ENCODE results near the gene NCR2.

The NCR2 gene

GRCh38 chr6:41327177-41327576, 8.2 kb upstream of the NCR2 start:
- H3K27me3 ChIP-seq (ENCODE audit: control insufficient read depth in 1 of 2, insufficient read depth in 2 of 2, low read length in 2 of 2): peaks cover 22 to 24% of the 10 kb centered on the region in 2 donors
- H3K9me3 ChIP-seq (ENCODE audit: control insufficient read depth in 1 of 2, low read length in 2 of 2): no peaks in the 10 kb centered on the region
- H3K36me3 ChIP-seq (ENCODE audit: control insufficient read depth in 1 of 2, insufficient read depth in 2 of 2, low read length in 2 of 2): no peaks in the 10 kb centered on the region
- no peak overlapping the region for H3K27ac ChIP-seq (ENCODE audit: low read depth, low read length)
- no peak overlapping the region for H3K4me3 ChIP-seq (ENCODE audit: low read depth in 1 of 2, low read length in 2 of 2)
- no peak overlapping the region for H3K9ac ChIP-seq (ENCODE audit: low read depth in 1 of 2, low read length in 2 of 2)
- H3K4me1 ChIP-seq (ENCODE audit: control insufficient read depth in 1 of 2, insufficient read depth in 2 of 2, low read length in 2 of 2): no peaks in the 10 kb centered on the region

- no peak overlapping the region for H3K27ac ChIP-seq (ENCODE audit: low read depth, low read length)
- peaks cover 11 to 13% of the 10 kb centered on the region in 2 donors for H3K27me3 ChIP-seq (ENCODE audit: control insufficient read depth in 1 of 2, insufficient read depth in 2 of 2, low read length in 2 of 2)
- no peaks in the 10 kb centered on the region for H3K9me3 ChIP-seq (ENCODE audit: control insufficient read depth in 1 of 2, low read length in 2 of 2)
- H3K4me3 ChIP-seq (ENCODE audit: low read depth in 1 of 2, low read length in 2 of 2): no peak overlapping the region
- H3K9ac ChIP-seq (ENCODE audit: low read depth in 1 of 2, low read length in 2 of 2): no peak overlapping the region
- no peaks in the 10 kb centered on the region for H3K36me3 ChIP-seq (ENCODE audit: control insufficient read depth in 1 of 2, insufficient read depth in 2 of 2, low read length in 2 of 2)
- H3K4me1 ChIP-seq (ENCODE audit: control insufficient read depth in 1 of 2, insufficient read depth in 2 of 2, low read length in 2 of 2): peaks cover 0 to 7% of the 10 kb centered on the region in 2 donors
Observed at GRCh38 chr6:41331401-41332150, 3.8 kb upstream of the NCR2 start.

GRCh38 chr6:41332241-41332640, 3.2 kb upstream of the NCR2 start:
- Histone ChIP-seq H3K36me3 (ENCODE audit: control insufficient read depth in 1 of 2, insufficient read depth in 2 of 2, low read length in 2 of 2) (no peaks in the 10 kb centered on the region), H3K4me1 (ENCODE audit: control insufficient read depth in 1 of 2, insufficient read depth in 2 of 2, low read length in 2 of 2) (peaks cover 0 to 7% of the 10 kb centered on the region in 2 donors), H3K9ac (ENCODE audit: low read depth in 1 of 2, low read length in 2 of 2) (no peak overlapping the region), H3K27ac (ENCODE audit: low read depth, low read length) (no peak overlapping the region), H3K27me3 (ENCODE audit: control insufficient read depth in 1 of 2, insufficient read depth in 2 of 2, low read length in 2 of 2) (peaks cover 6 to 8% of the 10 kb centered on the region in 2 donors), H3K9me3 (ENCODE audit: control insufficient read depth in 1 of 2, low read length in 2 of 2) (no peaks in the 10 kb centered on the region), H3K4me3 (ENCODE audit: low read depth in 1 of 2, low read length in 2 of 2) (no peak overlapping the region)

GRCh38 chr6:41332842-41333736, 2.3 kb upstream of the NCR2 start:
- Histone ChIP-seq H3K4me1 (ENCODE audit: control insufficient read depth in 1 of 2, insufficient read depth in 2 of 2, low read length in 2 of 2) (peaks cover 0 to 7% of the 10 kb centered on the region in 2 donors), H3K36me3 (ENCODE audit: control insufficient read depth in 1 of 2, insufficient read depth in 2 of 2, low read length in 2 of 2) (no peaks in the 10 kb centered on the region), H3K9me3 (ENCODE audit: control insufficient read depth in 1 of 2, low read length in 2 of 2) (no peaks in the 10 kb centered on the region), H3K9ac (ENCODE audit: low read depth in 1 of 2, low read length in 2 of 2) (no peak overlapping the region), H3K27ac (ENCODE audit: low read depth, low read length) (no peak overlapping the region), H3K4me3 (ENCODE audit: low read depth in 1 of 2, low read length in 2 of 2) (no peak overlapping the region), H3K27me3 (ENCODE audit: control insufficient read depth in 1 of 2, insufficient read depth in 2 of 2, low read length in 2 of 2) (peaks cover under 1 to 8% of the 10 kb centered on the region in 2 donors)

- Histone ChIP-seq H3K4me1 (ENCODE audit: control insufficient read depth in 1 of 2, insufficient read depth in 2 of 2, low read length in 2 of 2) (peaks cover 0 to 7% of the 10 kb centered on the region in 2 donors), H3K27me3 (ENCODE audit: control insufficient read depth in 1 of 2, insufficient read depth in 2 of 2, low read length in 2 of 2) (no peaks in the 10 kb centered on the region), H3K36me3 (ENCODE audit: control insufficient read depth in 1 of 2, insufficient read depth in 2 of 2, low read length in 2 of 2) (no peaks in the 10 kb centered on the region), H3K27ac (ENCODE audit: low read depth, low read length) (no peak overlapping the region), H3K9me3 (ENCODE audit: control insufficient read depth in 1 of 2, low read length in 2 of 2) (no peaks in the 10 kb centered on the region), H3K4me3 (ENCODE audit: low read depth in 1 of 2, low read length in 2 of 2) (no peak overlapping the region), H3K9ac (ENCODE audit: low read depth in 1 of 2, low read length in 2 of 2) (no peak overlapping the region)
Observed at GRCh38 chr6:41334482-41335040, 847 bp upstream of the NCR2 start.

GRCh38 chr6:41335943-41336342, 535 bp downstream of the NCR2 start:
- Histone ChIP-seq H3K36me3 (ENCODE audit: control insufficient read depth in 1 of 2, insufficient read depth in 2 of 2, low read length in 2 of 2) (no peaks in the 10 kb centered on the region), H3K9me3 (ENCODE audit: control insufficient read depth in 1 of 2, low read length in 2 of 2) (no peaks in the 10 kb centered on the region), H3K4me3 (ENCODE audit: low read depth in 1 of 2, low read length in 2 of 2) (no peak overlapping the region), H3K4me1 (ENCODE audit: control insufficient read depth in 1 of 2, insufficient read depth in 2 of 2, low read length in 2 of 2) (peaks cover 0 to 7% of the 10 kb centered on the region in 2 donors), H3K27me3 (ENCODE audit: control insufficient read depth in 1 of 2, insufficient read depth in 2 of 2, low read length in 2 of 2) (no peaks in the 10 kb centered on the region), H3K27ac (ENCODE audit: low read depth, low read length) (no peak overlapping the region), H3K9ac (ENCODE audit: low read depth in 1 of 2, low read length in 2 of 2) (no peak overlapping the region)

- H3K27me3 ChIP-seq (ENCODE audit: control insufficient read depth in 1 of 2, insufficient read depth in 2 of 2, low read length in 2 of 2): peaks cover 0 to 3% of the 10 kb centered on the region in 2 donors
- no peak overlapping the region for H3K4me3 ChIP-seq (ENCODE audit: low read depth in 1 of 2, low read length in 2 of 2)
Observed at GRCh38 chr6:41336824-41337223, 1.4 kb downstream of the NCR2 start.

GRCh38 chr6:41337709-41338108, 2.3 kb downstream of the NCR2 start:
- Histone ChIP-seq H3K9me3 (ENCODE audit: control insufficient read depth in 1 of 2, low read length in 2 of 2) (no peaks in the 10 kb centered on the region), H3K4me3 (ENCODE audit: low read depth in 1 of 2, low read length in 2 of 2) (no peak overlapping the region), H3K36me3 (ENCODE audit: control insufficient read depth in 1 of 2, insufficient read depth in 2 of 2, low read length in 2 of 2) (no peaks in the 10 kb centered on the region), H3K4me1 (ENCODE audit: control insufficient read depth in 1 of 2, insufficient read depth in 2 of 2, low read length in 2 of 2) (peaks cover 0 to 7% of the 10 kb centered on the region in 2 donors), H3K27me3 (ENCODE audit: control insufficient read depth in 1 of 2, insufficient read depth in 2 of 2, low read length in 2 of 2) (peaks cover 0 to 3% of the 10 kb centered on the region in 2 donors), H3K9ac (ENCODE audit: low read depth in 1 of 2, low read length in 2 of 2) (no peak overlapping the region), H3K27ac (ENCODE audit: low read depth, low read length) (no peak overlapping the region)

More at GRCh38 chr6:41336824-41337223, 1.4 kb downstream of the NCR2 start:
- no peaks in the 10 kb centered on the region for H3K9me3 ChIP-seq (ENCODE audit: control insufficient read depth in 1 of 2, low read length in 2 of 2)
- H3K27ac ChIP-seq (ENCODE audit: low read depth, low read length): no peak overlapping the region
- H3K36me3 ChIP-seq (ENCODE audit: control insufficient read depth in 1 of 2, insufficient read depth in 2 of 2, low read length in 2 of 2): no peaks in the 10 kb centered on the region
- no peak overlapping the region for H3K9ac ChIP-seq (ENCODE audit: low read depth in 1 of 2, low read length in 2 of 2)
- peaks cover 0 to 7% of the 10 kb centered on the region in 2 donors for H3K4me1 ChIP-seq (ENCODE audit: control insufficient read depth in 1 of 2, insufficient read depth in 2 of 2, low read length in 2 of 2)

- Histone ChIP-seq H3K27ac (ENCODE audit: low read depth, low read length) (no peak overlapping the region), H3K9ac (ENCODE audit: low read depth in 1 of 2, low read length in 2 of 2) (no peak overlapping the region), H3K9me3 (ENCODE audit: control insufficient read depth in 1 of 2, low read length in 2 of 2) (no peaks in the 10 kb centered on the region), H3K4me3 (ENCODE audit: low read depth in 1 of 2, low read length in 2 of 2) (no peak overlapping the region), H3K36me3 (ENCODE audit: control insufficient read depth in 1 of 2, insufficient read depth in 2 of 2, low read length in 2 of 2) (no peaks in the 10 kb centered on the region), H3K4me1 (ENCODE audit: control insufficient read depth in 1 of 2, insufficient read depth in 2 of 2, low read length in 2 of 2) (peaks cover 0 to 3% of the 10 kb centered on the region in 2 donors), H3K27me3 (ENCODE audit: control insufficient read depth in 1 of 2, insufficient read depth in 2 of 2, low read length in 2 of 2) (peaks cover 0 to 3% of the 10 kb centered on the region in 2 donors)
Observed at GRCh38 chr6:41338659-41339058, 3.3 kb downstream of the NCR2 start.

- no peaks in the 10 kb centered on the region for H3K36me3 ChIP-seq (ENCODE audit: control insufficient read depth in 1 of 2, insufficient read depth in 2 of 2, low read length in 2 of 2)
- no peaks in the 10 kb centered on the region for H3K4me1 ChIP-seq (ENCODE audit: control insufficient read depth in 1 of 2, insufficient read depth in 2 of 2, low read length in 2 of 2)
- no peaks in the 10 kb centered on the region for H3K9me3 ChIP-seq (ENCODE audit: control insufficient read depth in 1 of 2, low read length in 2 of 2)
- H3K27ac ChIP-seq (ENCODE audit: low read depth, low read length): no peak overlapping the region
- H3K4me3 ChIP-seq (ENCODE audit: low read depth in 1 of 2, low read length in 2 of 2): no peak overlapping the region
- no peak overlapping the region for H3K9ac ChIP-seq (ENCODE audit: low read depth in 1 of 2, low read length in 2 of 2)
- peaks cover 0 to 3% of the 10 kb centered on the region in 2 donors for H3K27me3 ChIP-seq (ENCODE audit: control insufficient read depth in 1 of 2, insufficient read depth in 2 of 2, low read length in 2 of 2)
Observed at GRCh38 chr6:41341580-41341979, 6.2 kb downstream of the NCR2 start.
